GM18498 (cell line): Measurements from ENCODE around the gene SLC66A1.

Experiments used
- ATAC-seq: cut with Tn5 transposase; IDR thresholded peaks from one replicate; pipeline ENCODE4 v1.9.1; 2021; ENCODE audit warnings: mild to moderate bottlenecking, moderate library complexity; ENCODE audit not compliant: unreplicated experiment

The SLC66A1 gene

GRCh38 chr1:19324665-19324990 lies 12.5 kb downstream of the SLC66A1 start:
- no peak for ATAC-seq

GRCh38 chr1:19325368-19325957 lies 13.3 kb downstream of the SLC66A1 start:
- no peak for ATAC-seq

DNA sequence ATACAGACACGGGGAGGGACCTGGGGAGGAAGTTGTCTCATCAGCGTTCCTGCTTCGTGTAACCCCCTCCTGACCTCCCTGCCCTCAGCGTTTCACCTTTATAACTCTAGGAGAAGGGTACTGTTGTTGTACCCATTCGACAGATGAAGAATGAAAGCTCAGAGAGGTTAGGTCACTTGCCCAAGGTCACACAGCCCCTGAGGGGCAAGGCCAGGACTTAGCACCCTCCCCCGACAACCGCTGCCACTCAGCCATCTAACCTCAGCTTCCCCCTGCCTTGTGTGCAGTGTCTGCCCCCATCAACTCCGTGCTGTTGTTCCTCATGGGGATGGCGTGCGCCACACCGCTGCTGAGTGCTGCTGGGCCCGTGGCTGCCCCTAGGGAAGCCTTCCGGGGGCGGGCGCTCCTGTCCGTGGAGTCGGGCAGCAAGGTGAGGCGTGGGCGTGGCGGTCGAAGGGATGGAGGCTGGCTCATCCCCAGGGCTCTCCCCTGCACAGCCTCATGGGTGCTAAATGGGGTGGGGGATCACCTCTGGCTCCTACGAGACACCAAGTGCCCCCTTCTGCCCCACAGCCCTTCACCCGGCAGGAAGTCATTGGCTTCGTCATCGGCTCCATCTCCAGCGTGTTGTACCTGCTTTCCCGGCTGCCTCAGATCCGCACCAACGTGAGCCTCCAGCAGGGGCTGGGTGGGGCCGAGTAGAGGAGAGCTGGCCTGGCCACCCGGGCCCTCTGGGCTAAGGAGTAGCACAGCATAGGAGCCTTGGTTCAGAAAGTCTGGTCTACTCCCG lies 14.0 kb downstream of the SLC66A1 start:
- ATAC-seq = no peak

- ATAC-seq = no peak
These were observed 14.6 kb downstream of the SLC66A1 start for GRCh38 chr1:19326748-19327065.

- no peak for ATAC-seq
These were observed 15.2 kb downstream of the SLC66A1 start for GRCh38 chr1:19327301-19327700.

DNA sequence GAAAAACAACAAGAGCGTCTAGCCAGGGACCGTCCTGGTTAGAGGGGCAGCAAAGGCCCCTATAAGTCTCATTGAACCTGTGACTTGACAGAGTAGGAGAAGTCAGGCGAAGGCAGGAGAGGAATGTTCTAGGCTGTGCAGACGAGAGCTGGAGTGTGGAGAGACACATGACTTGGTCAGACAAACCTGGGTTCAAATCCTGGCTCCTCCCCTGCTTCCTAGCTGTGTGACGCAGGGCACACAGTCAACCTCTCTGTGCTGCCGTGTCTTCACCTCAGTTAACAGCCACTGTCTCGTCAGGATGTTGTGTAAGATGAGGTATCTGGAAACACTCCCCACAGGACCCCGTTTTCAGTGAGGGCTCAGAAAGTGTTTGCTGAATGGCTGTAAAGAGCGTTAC lies 15.6 kb downstream of the SLC66A1 start:
- ATAC-seq = no peak

DNA sequence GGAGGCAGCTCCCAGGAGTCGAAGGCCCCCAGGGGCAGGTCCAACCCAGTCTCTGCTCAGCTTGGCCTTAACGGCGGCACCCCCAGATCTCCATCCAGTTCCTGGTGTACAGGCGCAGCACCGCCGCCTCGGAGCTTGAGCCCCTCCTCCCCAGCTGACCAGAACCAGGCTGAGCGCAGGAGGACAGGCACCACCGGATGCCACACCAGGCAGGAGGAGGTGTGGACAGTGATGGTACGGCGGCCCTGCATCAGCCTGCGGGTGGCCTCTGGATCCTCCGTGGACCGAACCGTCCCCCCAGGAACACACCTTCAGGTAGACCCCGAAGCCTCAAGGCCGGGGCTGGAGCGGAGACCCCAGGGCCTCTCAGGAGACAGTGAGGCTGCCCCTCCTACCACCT lies 16.4 kb downstream of the SLC66A1 start:
- ATAC-seq = no peak

DNA sequence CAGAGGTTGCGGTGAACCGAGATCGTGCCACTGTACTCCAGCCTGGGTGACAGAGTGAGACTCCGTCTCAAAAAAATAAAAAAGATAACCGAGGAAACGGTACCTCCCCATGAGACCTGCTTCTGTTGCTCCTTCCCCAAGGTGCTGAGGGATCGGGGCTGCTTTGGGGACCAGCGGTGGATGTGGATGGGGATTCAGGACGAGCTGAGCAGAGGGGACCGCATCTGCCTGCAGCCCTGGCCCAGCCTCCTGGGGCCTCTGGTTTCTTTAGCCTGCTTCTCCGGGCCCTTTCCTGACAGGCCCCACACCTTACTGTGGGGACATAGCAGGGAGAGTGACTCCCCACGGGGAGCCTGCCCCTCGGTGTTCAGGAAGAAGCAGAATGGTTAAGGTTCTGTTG lies 17.1 kb downstream of the SLC66A1 start:
- no peak for ATAC-seq

- ATAC-seq = no peak
These were observed 17.5 kb downstream of the SLC66A1 start for GRCh38 chr1:19329611-19330010.

DNA sequence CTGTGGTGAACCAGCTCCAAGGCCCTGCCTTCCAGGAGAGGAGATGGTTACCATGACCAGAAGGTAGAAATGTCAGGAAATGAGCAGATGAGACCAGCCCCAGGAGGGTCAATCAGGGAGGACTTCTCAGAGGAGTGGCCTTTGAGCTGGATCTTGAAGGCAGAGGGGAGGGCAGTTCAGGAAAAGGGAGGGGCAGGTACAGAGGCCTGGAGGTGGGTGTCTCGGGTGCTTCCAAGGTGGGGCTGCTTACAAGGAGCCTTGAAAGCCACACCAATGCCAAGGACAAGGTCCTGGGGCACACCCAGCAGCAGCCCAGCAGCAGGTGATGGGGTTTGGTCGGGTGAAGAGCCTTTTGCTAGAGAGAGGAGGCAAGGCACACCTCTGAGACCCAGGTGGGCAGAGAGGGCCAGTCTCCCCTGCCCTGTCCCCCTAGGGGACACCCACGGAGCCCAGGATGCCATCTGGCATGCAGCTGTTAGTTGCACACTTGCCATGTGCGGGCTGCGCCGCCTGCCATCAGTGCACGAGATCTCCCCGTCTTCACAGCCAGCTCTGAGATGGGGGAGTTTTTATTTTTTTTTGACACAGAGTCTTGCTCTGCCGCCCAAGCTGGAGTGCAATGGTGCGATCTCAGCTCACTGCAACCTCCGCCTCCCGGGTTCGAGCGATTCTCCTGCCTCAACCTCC lies 18.5 kb downstream of the SLC66A1 start:
- ATAC-seq = no peak

- no peak for ATAC-seq
These were observed 19.2 kb downstream of the SLC66A1 start for GRCh38 chr1:19331262-19331878.

GRCh38 chr1:19332832-19333231 lies 20.7 kb downstream of the SLC66A1 start:
- ATAC-seq = no peak

DNA sequence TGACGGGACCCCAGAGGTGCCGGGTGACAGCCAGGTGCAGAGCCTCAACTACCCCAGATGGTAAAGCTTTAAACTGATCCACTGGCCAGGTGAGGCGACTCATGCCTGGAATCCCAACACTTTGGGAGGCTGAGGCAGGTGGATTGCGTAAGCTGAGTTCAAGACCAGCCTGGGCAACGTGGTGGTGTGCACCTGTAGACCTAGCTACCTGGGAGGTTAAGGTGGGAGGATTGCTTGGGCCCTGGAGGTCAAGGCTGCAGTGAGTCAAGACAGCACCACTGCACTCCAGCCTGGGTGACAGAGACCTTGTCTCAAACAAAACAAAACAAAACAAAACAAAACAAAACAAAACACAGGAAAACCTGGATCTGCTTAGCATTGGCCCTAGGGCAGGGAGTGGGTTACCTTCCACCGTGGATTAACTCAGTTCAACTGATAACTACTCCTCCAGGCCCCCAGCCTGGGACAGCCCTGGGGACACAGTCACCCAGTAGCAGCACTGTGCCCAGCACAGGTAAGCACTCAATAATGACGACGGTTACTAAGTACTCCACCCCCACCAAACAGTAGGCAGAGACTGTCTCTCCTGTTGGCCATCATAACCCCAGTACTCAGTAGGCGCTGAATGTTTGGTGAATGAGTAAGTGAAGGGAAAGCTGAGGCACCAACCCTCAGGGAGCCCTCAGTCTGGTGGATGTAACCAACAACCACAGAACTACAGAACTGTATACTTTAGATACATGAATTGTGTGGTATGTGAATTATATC lies 21.6 kb downstream of the SLC66A1 start:
- no peak for ATAC-seq

DNA sequence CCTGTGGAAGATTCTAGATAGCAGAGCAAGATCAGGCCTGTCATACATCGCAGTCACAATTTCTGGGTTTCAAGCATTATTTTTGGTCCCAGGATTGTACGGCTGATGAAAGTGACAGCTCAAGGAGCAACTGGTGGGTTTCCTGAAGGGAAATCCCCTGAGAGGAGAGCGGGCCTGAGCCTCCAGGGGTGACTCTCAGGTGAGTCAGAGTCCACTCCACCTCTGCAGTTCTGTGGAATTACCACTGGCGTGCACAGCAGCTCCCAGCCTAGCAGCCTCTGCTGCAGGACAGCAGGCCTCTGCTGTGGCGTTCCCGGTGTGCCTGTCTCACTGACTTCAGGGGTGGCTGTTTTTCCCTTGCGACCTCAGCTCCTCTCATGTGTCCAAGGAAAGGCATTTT lies 24.4 kb downstream of the SLC66A1 start:
- no peak for ATAC-seq

DNA sequence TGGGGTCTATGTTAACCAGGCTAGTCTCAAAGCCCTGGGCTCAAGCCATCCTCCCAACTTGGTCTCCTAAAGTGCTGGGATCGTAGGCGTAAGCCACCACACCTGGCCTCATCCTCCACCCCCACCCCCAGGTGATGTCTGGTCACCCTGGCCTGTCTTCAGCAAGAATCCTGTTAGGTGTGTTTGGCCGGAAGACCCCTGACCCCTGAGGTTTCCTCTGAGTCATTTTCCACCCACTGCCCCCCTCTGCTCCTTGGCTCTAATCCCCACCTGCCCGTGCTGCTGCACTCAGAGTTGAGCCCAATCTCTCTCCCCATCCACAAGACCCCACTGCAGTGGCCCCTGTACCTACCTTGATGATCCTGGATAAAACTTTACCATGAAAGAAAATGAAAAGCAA lies 25.2 kb downstream of the SLC66A1 start:
- no peak for ATAC-seq

DNA sequence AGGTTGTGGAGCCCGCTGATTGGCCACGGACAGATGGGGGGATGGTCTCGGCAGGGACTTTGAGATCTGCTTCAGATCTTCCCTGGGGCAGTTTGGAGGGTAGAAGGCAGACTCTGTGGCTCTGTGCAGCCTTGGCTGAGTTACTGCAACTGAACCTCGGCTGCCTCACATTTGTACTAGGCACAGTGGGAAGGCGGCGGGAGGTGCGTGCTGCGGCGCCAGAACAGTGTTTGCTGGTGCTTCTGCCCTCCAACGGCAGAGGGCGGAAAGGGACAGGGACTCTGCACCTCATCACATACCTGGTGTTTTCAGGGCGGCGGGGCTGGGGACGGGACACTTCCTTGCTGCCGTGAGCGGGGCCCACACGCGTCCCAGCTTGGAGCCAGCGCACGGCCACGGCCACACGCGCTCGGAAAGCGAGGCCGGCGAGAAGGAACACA lies 26.2 kb downstream of the SLC66A1 start:
- ATAC-seq = no peak

DNA sequence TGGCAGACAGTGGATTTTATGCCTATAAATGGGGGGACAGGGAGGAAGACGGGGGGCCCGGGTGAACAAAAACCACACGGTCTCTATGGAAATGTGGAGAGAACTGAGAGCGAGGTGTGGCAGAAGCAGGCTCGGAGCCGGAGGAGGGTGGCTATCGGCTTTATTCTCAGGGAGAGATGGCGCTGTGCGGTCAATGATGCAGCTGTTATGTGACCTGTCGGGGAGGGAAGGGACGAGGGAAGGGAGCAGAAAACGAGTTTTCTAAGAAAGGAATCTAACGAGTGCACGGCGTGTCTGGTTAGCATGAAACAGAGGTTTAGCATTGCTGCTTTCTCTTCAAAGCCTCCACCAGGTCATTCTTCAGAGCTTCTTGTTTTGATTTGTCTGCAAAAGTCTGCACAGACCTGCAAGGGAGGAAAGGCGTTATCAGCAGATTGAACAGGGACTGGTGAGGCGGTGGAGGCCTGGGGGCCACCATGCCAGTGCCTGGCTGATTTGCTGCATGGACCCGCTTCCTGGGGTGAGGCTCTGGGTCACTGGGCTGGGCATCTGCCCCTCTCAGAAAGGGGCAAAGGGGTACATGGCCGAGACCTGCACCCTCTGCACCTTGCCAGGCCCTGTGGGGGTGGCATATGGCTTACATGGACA lies 27.2 kb downstream of the SLC66A1 start:
- ATAC-seq = no peak

- no peak for ATAC-seq
These were observed 28.3 kb downstream of the SLC66A1 start for GRCh38 chr1:19340387-19340937.

DNA sequence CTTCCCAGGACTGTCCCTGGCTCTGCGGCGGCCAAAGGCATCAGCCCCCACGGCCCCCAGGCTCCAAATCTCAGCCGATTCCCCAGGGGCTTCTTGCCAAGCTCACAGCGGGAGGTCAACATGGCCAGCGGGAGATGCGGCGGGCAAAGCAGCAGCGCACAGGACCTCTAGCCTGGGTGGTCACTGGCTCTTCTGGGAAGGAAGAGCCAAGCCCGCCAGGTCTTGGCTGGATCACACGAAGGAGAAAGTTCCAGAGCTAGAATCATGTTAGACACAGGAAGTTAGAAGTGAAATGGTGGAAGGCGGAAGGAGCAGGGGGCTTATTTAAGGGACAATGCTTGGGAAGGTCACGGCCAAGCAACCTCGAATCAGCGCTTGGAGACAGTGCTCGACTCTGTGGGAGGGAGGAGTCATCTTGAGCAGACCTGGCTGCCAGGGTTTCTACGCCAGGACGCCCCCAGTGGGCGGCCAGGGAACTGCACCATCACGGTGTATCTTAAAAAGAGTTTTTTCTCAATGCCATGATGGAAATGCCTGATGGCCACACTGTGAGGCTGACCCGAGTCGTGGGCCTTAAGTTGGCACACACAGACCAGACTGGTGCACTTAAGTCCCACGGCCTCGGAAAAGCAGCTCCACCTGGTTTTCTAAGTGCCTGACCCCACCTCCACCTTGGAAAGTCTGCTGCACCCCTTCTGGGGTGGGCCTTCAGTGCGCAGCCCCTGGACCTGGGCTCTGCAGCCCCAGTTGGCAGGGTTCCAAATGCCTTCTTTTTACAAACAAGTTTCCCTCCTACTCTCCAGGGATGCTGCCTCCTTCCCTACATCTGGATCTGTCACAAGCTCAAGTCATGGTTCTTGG lies 29.3 kb downstream of the SLC66A1 start:
- no peak for ATAC-seq
